NCI-H510A treated with DMSO at 0.1 percent for 48 hours (cell line): ENCODE results near the gene SPATA31C1.
"Not testable (repeated sequence)": the region's sequence is repeated elsewhere in the genome, so short reads cannot be mapped to it uniquely, and the experiment has no call there.

Experiments used
- DNase-seq: peaks from one replicate; lab custom pipeline; 2025; lab: John Stamatoyannopoulos, UW

The SPATA31C1 gene

DNA sequence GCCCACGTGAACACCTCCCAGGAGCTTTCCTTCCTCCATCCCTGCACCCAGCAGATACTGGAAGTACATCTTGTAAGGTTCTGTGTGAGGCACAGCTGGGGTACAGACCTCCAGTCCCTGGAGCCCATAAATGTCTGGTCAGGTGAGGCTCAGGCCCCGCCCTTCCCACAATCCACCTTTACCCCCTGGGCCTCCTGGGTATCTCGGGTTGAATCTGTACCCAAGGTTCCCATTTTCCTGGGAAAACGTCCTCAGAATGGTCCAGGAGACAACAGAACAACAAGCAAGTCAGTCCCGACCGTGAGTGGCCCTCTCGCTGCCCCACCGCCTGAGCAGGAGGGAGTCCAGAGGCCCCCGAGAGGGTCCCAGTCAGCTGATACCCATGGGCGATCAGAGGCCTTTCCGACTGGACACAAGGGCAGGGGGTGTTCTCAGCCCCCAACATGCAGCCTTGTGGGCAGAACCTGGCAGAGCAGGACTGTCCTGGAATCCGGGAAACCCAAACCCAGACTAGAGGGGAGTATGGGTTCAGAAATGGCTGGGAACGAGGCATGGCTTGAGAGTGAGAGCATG lies 30.7 kb upstream of the SPATA31C1 start:
- DNase-seq: no peak

DNA sequence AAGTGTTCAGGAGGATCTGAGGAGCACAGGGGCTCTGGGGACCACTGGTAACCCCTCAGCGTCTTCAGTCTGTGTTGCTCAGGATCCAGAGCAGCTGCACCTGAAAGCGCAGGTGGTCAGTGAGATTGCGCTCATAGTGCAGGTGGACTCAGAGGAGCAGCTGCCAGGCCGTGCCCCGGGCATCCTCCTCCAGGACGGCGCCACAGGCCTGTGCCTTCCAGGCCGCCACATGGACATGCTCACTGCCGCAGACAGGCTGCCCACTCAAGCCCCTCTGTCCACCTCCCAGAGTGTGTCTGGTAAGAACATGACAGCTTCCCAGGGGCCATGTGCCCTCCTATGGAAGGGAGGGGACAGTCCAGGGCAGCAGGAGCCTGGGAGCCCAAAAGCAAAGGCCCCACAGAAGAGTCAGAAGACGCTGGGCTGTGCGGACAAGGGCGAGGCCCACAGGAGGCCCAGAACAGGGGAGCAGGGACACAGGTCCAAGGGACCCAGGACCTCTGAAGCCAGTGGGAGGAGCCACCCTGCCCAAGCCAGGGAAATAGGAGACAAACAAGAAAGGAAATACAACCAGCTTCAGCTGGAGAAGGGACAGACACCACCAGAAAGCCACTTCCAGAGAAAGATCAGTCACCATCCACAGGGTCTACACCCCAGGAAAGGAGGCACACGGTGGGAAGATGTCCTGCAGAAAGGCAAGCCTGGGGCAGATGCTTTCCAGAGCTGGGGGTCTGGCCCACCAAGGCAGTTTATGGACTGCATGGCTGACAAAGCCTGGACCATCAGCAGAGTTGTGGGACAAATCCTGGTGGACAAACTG lies 29.9 kb upstream of the SPATA31C1 start:
- no peak for DNase-seq

- no peak for DNase-seq
These were observed 29.3 kb upstream of the SPATA31C1 start for GRCh38 chr9:87888501-87888900.

- no peak for DNase-seq
These were observed 28.5 kb upstream of the SPATA31C1 start for GRCh38 chr9:87889065-87889881.

DNA sequence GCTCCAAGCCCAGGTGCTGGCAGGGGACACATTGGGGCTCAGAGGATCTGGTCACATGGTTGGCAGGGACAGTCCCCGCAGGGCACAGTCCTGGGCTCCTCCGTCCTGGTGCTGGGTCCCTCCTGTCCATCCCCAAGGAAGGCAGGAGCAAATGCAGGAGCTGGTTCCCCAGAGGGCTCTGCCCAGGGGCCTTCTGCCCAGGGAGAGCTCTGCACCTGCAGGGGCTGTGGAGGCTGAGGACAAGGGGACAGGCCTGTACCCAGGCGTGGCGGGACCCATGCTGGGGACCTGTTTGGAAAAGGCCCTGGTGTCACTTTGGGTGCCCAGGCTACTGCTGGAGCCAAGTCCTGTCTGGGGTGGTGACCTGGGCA lies 27.9 kb upstream of the SPATA31C1 start:
- no peak for DNase-seq

DNA sequence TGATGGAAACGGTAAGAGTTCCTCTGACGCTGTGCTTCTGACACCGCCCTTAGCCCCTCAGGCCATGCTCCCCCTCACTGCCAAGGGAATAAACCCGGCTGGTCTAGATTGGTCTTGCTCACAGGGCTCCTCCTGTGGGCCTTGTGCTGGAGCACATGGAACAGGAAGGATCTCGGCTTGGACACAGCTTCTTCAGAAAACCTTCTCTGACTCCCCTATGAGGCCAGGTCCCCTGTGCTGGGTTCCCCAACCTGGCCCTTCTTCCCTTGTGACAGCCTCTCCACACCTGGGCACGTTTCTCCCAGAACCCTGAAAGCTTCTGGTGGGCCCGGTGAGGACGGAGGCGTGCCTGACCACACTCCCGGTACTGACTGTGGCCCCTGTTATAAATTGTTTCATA lies 26.9 kb upstream of the SPATA31C1 start:
- DNase-seq: no peak

- no peak for DNase-seq
These were observed 26.0 kb upstream of the SPATA31C1 start for GRCh38 chr9:87891754-87892153.

- DNase-seq: no peak
These were observed 24.8 kb upstream of the SPATA31C1 start for GRCh38 chr9:87892956-87893355.

GRCh38 chr9:87894998-87895625 lies 22.6 kb upstream of the SPATA31C1 start:
- no peak for DNase-seq

GRCh38 chr9:87896891-87897290 lies 20.9 kb upstream of the SPATA31C1 start:
- DNase-seq: no peak

DNA sequence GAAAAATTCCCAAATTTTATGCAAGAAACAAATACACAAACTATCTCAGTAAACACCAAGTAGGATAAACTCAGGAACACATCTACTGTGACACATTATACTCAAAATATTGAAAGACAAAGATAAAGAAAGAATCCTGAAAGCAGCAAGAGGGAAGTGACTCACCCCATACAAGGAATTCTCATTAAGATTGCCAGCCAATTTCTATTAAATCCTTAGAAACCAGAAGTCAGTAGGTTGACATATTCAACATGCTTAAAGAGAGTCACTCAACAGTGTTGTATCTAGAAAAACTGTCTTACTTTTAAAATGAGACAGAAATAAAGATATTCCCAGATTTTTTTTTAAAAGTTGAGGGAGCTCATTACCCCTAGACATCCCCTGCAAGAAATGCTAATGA lies 19.6 kb upstream of the SPATA31C1 start:
- DNase-seq: no peak

DNA sequence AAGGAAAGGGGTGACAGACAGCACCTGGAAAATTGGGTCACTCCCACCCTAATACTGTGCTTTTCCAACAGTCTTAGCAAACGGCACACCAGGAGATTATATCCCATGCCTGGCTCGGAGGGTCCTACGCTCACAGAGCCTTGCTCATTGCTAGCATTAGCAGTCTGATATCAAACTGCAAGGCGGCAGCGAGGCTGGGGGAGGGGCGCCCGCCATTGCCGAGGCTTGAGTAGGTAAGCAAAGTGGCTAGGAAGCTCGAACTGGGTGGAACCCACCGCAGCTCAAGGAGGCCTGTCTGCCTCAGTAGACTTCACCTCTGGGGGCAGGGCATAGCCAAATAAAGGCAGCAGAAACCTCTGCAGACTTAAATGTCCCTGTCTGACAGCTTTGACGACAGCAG lies 15.4 kb upstream of the SPATA31C1 start:
- not testable (repeated sequence) for DNase-seq

DNA sequence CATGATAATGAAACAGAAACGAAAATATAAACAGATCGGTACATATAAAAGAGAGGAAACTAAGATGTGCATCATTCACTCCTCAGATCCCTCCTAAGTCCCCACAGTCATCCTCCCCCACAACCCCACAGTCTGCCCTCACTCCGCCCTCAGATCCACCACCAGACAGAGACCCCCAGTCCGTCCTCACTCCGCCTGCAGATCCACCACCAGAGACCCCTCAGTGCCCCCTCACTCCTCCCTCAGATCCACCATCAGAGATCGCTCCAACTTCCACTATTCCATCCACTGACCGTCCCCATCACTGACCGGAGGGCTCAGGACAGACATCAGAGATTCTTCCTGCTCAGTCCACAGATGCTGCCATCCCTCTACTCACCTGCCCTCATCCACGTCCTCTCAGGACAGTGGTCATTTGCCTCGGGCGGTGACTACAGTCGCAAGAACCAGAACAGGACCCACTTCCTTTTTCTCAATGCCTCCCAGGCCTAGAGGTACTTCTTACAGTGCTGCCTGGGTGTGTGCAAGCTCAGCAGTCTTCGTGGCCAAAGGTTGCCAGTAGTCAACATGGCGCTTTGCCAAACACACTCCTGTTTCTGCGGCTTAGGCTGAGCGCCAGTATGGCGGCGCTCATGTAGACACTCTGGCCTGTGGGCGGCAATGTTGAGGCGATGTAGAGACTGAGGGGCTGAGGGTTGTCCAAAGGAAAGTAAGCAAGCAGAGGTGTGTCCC lies 8.3 kb upstream of the SPATA31C1 start:
- DNase-seq: no peak

- DNase-seq: no peak
These were observed 6.9 kb upstream of the SPATA31C1 start for GRCh38 chr9:87910821-87911220.

- not testable (repeated sequence) for DNase-seq
These were observed 1.3 kb downstream of the SPATA31C1 start for GRCh38 chr9:87919013-87919412.

GRCh38 chr9:87921561-87921960 lies 3.8 kb downstream of the SPATA31C1 start:
- DNase-seq: not testable (repeated sequence)

DNA sequence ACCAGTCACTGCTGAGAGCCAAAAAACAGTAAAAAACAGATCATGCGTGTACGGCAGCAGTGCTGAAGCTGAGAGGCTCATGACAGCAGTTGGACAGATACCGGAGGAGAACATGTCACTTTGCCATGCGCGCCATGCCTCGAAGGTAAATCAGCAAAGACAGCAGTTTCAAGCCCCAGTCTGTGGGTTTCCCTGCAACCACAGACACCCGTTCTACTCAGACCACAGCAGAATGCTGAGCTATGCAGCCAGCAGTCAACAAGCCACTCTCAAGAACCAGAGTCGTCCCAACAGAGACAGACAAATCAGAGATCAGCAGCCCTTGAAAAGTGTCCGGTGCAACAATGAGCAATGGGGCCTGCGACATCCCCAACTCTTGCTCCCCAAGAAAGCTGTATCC lies 5.2 kb downstream of the SPATA31C1 start:
- not testable (repeated sequence) for DNase-seq

GRCh38 chr9:87924851-87925250 lies 7.1 kb downstream of the SPATA31C1 start:
- DNase-seq: not testable (repeated sequence)

GRCh38 chr9:87929152-87929551 lies 11.4 kb downstream of the SPATA31C1 start:
- not testable (repeated sequence) for DNase-seq

DNA sequence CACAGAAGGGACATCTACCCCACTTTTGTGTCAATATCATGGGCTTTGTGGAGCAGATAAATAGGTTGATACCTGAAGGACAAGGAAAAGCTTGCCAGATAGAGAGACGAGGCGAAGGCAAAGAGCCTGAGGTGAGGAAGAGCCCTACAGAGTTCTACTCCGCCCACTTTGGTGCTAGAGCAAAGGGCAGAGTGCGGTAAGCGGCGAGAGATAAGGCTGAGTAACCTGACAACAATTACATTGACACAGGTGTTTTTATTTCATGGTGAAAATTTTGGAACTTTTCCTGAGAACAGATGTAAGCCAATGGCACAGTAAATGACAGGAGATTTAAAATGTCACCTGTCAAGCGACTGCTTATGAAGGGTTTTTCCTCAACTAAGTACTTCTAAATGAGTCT lies 16.7 kb downstream of the SPATA31C1 start:
- DNase-seq: not testable (repeated sequence)

GRCh38 chr9:87937352-87937751 lies 19.6 kb downstream of the SPATA31C1 start:
- not testable (repeated sequence) for DNase-seq

DNA sequence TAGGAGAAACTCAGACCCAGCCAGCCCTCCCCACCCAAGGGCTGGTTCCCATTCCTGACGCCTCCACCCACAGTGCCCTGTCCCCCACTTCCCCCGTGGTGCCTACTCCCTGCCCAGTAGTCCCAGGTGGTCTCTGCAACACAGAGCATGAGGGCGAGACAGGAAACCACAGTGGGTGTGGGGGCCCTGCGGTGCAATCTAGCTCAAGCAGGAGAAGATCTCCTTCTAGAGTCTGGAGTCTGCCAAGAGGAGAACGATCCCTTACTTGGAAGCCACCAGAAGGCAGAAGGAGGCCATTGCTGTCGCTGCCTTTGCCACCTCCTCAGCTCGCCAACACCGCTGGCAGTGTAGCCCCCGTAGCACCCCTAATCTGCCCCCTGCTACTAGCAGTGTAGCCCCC lies 20.2 kb downstream of the SPATA31C1 start:
- not testable (repeated sequence) for DNase-seq
